Measurements from ENCODE around the gene MND1.

- TF ChIP-seq CTCF (IDR thresholded peaks at IDR 0.05) (no peak), POLR2A (IDR thresholded peaks at IDR 0.05) (no peak)
These were observed 84.5 kb downstream of the MND1 start for GRCh38 chr4:153428941-153429475.

Data from heart left ventricle (tissue), 13 donors.